A673 (cell line): Measurements from ENCODE around the gene ICE1.

Experiments
- EZH2 ChIP-seq: fragments of 200-600 bp; sonication (generic); IDR thresholded peaks from 2 replicates; pipeline ENCODE4 v1.6.1; 2017; ENCODE audit warnings: borderline replicate concordance, low read depth, mild to moderate bottlenecking, mixed read lengths, antibody characterized with exemption, low read length; ENCODE audit not compliant: poor library complexity, severe bottlenecking
- TF ChIP-seq, protein P1 (sequence below): fragments of 300-800, 200-600 bp; sonication (generic); conservative IDR thresholded peaks from 2 replicates; pipeline ENCODE4 v1.5.1; 2017; ENCODE audit warnings: low read depth, mild to moderate bottlenecking, antibody characterized with exemption, low read length, moderate library complexity, mixed read lengths

DNA sequence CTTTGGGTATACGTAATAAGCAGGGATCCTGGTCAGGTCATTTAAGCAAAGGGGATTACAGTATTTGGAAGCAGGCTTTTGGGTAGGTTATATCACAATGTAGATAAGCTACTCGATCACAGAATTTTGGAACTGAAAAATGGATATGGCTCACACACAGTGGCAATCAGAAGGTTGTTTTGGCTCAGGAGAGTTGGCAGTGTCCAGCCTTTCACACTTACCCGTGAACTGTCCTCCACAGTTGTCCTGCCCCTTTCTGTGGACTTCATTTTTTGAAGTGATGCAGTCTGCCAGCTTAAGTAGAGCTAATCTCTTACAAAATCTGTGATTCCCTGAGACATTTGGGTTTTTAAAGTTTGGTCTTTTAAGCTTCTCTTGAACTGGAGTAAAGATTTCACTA, 30.7 kb downstream of the ICE1 start:
- TF ChIP-seq, protein P1, sequence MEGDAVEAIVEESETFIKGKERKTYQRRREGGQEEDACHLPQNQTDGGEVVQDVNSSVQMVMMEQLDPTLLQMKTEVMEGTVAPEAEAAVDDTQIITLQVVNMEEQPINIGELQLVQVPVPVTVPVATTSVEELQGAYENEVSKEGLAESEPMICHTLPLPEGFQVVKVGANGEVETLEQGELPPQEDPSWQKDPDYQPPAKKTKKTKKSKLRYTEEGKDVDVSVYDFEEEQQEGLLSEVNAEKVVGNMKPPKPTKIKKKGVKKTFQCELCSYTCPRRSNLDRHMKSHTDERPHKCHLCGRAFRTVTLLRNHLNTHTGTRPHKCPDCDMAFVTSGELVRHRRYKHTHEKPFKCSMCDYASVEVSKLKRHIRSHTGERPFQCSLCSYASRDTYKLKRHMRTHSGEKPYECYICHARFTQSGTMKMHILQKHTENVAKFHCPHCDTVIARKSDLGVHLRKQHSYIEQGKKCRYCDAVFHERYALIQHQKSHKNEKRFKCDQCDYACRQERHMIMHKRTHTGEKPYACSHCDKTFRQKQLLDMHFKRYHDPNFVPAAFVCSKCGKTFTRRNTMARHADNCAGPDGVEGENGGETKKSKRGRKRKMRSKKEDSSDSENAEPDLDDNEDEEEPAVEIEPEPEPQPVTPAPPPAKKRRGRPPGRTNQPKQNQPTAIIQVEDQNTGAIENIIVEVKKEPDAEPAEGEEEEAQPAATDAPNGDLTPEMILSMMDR, result no peak
- no peak for TF ChIP-seq EZH2
